ENCODE data around the gene DNAH14. TPM values are rescaled to one million over a fixed set of nuclear protein-coding genes. Genes with fewer than 3 reads are reported as not detected.

Gene DNAH14
- total and polyA plus RNA-seq, 2 experiments from 2014 or later = 55.3 to 80.2 TPM

GRCh38 chr1:225253173-225253572 is 323.7 kb downstream of the DNAH14 start:
- Histone ChIP-seq H3K4me2 (no peak overlapping the region), H3K36me3 (ENCODE audit: insufficient read depth) (no peaks in the 10 kb centered on the region), H3K27ac (ENCODE audit: low read depth) (no peak overlapping the region), H3K4me1 (ENCODE audit: insufficient read depth) (no peaks in the 10 kb centered on the region), H3K9me2 (ENCODE audit: insufficient read depth) (0 out of 2 replicates have a peak, but pooled peaks cover 3% of the 10 kb centered on the region), H3K79me2 (replicated peaks; ENCODE audit: insufficient read depth) (no peaks in the 10 kb centered on the region), H3F3A (replicated peaks; ENCODE audit: low read depth) (no peaks in the 10 kb centered on the region), H4K20me1 (replicated peaks; ENCODE audit: insufficient read depth) (no peaks in the 10 kb centered on the region), H3K4me3 (no peak overlapping the region), H2AFZ (no peak overlapping the region), H3K27me3 (ENCODE audit: insufficient read depth) (no peaks in the 10 kb centered on the region)
- peak; percentile 21 for DNase-seq (ENCODE audit: low spot score)
- ATAC-seq = no peak
- Mint-ChIP-seq H3K4me1 (no peaks in the 10 kb centered on the region), H3K27me3 (ENCODE audit: insufficient read depth, low read depth, poor library complexity) (no peaks in the 10 kb centered on the region), H3K27ac (no peak overlapping the region), H3K36me3 (ENCODE audit: low read depth) (no peaks in the 10 kb centered on the region), H3K9me3 (no peaks in the 10 kb centered on the region), H3K4me3 (no peak overlapping the region)
- TF ChIP-seq NANOG (IDR thresholded peaks at IDR 0.05; ENCODE audit: borderline replicate concordance) (no peak), JUNB (IDR thresholded peaks at IDR 0.05; ENCODE audit: unreplicated experiment) (no peak), ZNF114 (CRISPR knock-in tag; IDR thresholded peaks at IDR 0.05) (no peak), ZNF331 (CRISPR knock-in tag; IDR thresholded peaks at IDR 0.05; ENCODE audit: low read depth) (no peak), CTCF (conservative IDR thresholded peaks at IDR 0.05; ENCODE audit: low read depth in 2 of 2) (peak in 1 of 2 experiments; percentile 27; a peak in 2 of 4 replicates), POLR2AphosphoS5 (IDR thresholded peaks at IDR 0.05; ENCODE audit: low read depth) (no peak), ETS1 (IDR thresholded peaks at IDR 0.05) (no peak), ZNF462 (CRISPR knock-in tag; IDR thresholded peaks at IDR 0.05) (no peak)

Measured in GM23338 (cell line).